Amniotic epithelial cell (primary cell): Measurements from ENCODE around the gene SIK2.
"Not testable (repeated sequence)": the region's sequence is repeated elsewhere in the genome, so short reads cannot be mapped to it uniquely, and the experiment has no call there.

Experiments
- DNase-seq: peaks from one replicate; pipeline ENCODE4 v3.0.0-alpha.2; 2010; ENCODE audit warnings: low read depth

Gene SIK2

DNA sequence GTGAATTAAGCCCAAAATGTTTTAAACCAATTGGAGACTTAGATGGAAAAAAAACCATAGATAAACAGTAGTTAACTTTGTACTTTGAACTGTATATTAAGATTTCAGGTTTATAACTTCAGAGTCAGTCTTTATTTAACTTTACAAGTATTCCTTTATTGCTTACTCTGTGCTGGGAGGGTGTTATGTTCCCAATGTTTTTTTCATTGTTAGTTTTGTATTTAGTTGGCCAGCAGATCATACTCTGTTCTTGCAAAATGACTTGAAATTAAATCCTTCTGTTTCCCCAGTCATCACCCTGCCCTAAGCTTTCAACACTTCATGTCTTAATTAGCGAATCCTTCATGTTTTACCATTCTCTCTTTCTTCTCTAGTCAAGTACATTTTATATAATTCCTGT, 25.3 kb downstream of the SIK2 start:
- no peak for DNase-seq

DNA sequence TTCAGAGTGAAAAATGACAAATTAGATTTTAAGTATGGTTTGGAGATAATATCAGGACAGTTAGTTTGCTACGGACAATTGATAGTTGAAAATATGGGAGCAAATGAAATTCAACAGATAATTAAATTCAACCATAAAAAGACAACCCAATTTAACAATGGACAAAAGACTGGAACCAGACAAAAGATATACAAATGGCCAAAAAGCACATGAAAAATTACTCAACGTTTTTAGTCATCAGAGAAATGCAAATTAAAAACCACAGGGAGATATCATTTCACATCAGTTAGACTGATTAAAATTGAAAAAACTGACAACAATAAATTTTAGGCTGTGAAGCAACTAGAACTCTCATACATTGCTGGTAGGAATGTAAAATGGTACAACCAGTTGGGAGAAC, 27.2 kb downstream of the SIK2 start:
- DNase-seq: peak; percentile 62

DNA sequence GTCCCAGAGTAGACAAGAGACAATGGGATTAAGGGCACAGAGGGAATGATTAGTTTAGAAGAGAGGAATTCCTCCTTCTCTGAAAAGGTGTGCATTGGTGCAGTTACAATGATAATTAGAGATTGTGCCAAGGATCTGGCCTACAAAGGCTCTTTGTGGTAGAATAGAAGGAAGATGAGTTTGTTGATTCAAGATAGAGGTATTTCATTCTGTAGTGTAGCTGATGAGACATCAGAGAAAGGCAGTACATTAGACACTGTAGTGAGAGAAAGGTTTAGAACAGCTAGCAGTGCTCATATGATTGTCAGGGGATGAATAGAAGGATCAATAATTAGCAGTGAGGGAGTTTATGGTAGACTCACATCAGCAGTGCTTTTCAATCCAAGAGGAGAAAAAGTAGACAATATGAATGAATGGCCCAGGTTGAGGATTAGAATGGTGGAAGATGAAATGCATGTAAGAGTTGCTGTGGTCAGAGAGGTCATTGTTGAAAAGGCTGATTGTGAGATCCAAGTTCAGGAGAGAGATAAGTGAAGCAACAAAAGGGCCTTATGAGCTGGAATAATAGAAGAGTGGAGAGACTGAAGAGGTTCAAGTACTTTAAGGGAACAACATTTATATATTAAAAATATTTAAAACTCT, 28.9 kb downstream of the SIK2 start:
- DNase-seq: peak; percentile 29

DNA sequence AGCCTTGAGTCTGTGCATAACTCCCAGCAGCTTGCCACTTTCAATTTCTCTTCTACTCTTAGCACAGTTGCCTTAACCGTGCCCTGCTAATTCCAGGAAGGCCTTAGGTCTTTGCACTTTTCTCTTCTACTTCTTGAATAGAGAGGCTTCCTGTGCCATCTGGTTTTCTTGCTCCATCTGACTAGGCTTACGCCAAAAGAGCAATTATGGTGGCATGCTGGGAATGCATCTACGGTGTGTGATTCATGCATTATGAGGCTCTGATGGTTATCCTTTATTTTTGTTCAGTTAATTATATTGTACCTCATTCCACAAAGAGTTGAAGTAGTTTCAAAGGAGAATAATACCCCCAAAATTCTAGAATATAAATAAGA, 29.4 kb downstream of the SIK2 start:
- peak; percentile 81 for DNase-seq

DNA sequence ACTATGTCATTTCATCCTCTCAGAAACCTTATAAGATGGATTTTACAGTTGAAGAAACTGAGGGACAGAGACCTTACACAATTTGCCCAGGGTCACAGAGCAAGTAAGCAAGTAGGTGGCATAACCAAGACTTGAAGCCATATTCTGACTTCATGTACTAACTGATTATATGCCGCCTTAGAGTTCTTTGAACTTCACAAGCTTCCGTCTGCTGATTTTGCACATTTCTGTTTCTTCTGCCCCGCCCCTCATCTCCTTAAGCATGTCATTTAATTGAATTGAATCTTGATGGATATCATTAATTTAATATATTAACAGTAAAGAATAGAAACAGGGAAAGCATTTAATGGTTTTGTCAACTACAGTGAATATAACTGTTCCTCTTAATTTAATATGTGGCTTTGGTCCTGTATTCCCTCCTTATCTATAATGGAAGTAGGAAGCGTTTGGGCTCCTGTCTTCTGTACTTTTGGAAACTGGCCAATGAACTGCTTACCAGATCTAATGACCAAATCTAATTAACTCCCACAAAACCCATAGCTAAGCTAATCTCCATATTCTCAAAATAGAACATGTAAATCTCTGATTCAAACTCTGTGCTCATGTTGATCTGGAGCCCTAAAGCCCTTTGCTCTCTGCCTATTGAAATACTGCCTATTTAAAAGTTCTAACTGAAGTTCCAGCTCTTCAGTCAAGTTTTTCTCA, 30.4 kb downstream of the SIK2 start:
- DNase-seq: no peak

DNA sequence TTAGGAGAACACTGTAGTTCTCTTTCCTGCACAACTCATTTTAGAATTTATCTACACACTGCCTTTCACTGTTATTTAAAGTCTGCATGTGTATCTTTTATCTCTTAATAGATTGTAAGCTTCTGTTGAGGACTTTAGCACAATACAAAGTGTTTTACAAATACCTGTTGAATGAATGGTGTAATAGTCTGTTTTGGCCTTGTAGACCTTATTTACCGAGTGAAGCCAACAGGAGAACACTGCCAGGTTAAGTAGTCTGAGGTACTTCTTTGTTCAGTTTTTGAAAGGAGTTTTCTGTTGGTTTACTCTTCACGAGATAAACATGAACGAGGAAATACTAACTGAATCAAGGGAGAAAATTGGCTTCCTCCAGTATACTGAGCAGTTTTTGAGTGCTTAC, 31.0 kb downstream of the SIK2 start:
- DNase-seq: no peak

DNA sequence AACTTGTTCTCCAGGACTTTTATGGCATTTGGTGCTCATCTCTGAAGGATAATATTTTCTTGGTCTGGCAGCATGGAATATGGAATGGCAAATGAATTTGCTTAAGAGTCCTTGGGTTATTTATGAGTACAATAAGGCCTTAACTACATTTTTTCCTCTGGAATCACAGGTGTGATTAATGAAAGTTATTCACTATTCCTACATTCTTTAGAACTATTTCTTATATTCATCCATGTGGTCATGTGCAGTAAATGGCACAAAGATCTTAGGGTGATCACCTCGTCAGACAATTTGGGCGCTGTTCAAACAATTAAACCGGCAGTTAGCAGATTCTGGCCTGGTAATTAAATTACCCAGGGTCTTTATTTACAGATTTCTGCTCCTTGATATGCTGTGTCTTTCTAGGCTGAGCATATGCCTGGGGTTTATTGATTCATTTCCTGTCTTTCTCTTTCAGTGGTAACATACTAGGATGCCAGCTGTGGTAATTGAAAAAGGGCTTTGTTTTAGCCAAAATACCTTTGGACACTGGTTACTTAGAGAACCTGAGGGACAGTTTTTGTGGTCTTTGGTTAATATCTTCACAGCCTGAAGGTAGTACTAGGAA, 31.6 kb downstream of the SIK2 start:
- DNase-seq: peak; percentile 20

DNA sequence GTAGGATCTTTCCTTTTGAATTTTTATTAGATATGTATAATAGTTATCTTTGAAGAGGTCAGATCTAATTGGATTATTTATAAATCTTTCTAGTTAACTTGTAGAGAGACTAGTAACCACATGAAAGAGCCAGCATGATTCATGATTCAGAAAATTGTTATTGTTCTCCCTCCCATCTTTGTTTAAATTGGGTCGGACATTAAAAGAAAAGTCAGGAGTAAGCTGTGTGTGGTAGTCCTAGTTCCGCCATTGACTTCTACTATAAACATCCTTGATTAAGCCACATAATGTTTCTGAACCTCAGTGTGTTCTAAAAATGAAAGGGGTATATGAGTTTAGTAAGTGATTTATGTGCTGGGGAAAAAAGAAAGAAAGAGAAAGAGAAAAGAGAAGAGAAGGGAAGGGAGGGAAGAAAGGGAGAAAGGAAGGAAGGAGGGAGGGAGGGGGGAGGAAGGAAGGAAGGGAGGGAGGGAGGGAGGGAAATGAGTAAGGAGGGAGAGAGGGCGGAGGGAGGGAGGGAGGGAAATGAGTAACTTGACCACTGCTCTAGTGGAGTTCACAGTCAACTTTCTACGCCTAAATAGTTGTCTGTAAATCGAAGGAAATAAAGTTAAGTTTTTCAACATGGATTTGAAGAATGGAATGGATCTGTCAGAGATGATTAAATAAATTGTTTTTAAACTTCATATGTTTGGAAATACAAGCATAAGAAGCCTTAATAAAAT, 32.9 kb downstream of the SIK2 start:
- peak; percentile 48 for DNase-seq

DNA sequence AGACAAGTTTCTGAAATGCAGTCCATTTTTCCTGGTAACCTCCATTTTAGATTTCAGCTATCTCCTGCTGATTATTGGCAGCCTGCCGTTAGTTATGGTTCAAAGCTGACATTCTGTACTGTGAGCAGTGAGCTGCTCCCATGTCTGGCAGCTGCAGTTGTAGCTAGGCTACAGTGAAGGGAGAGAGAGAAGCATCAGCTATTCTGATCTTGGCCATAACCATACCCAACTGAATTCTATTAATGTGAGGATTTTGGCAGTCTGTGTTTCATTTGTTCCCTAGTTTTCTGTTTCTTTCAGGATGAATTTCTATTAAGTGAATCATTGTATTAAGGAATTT, 33.4 kb downstream of the SIK2 start:
- DNase-seq: peak; percentile 23

DNA sequence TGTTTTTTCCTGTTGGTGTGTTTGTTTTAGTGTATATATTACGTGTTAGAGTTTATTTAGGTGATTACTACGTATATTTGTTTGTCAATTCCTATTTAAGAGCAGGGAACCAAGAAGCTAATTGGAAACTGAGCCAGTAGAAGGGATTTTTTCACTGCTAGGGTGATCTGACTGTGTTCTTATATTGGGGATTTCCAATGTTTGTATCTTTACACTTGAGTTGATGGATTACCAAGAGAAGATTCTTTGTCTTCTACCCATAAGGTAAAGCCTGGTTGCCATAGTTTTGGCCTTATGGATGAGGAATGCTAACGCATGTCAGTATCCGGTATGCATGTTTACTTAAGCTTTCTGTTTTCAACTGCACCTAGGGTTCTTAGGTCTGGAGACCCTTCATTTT, 35.6 kb downstream of the SIK2 start:
- no peak for DNase-seq

DNA sequence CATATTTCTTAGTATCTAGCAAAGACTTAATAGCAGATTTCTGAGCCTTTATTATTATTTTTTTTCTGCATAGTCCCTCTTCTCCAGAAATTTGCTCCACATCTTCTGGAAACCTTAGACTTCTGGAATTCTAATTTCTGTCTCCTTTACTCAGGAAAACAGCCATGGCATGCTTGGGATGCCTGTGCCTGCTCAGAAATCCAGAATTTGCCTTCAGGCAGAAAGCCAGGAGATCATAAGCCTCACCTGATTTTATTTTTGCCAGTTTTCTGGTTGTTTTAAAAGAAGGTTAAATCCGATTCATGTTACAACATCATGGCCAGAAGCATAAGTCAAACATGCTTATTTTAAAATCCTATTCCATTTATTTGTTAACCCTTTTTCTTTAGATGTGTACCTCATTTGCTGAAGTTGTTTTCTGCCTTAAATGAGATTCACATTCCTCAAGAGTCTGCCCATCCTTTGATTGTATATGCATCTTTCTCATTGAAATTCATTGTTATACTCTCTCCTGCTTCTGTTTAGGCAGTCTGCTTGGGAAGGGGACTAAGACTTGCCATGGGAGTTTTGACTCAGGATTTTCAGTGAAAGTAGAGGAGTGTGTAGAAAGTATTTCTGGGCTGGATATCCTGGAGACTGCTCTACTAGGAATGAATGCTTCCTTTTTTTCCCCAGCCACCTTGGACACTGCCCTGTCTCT, 37.1 kb downstream of the SIK2 start:
- no peak for DNase-seq

DNA sequence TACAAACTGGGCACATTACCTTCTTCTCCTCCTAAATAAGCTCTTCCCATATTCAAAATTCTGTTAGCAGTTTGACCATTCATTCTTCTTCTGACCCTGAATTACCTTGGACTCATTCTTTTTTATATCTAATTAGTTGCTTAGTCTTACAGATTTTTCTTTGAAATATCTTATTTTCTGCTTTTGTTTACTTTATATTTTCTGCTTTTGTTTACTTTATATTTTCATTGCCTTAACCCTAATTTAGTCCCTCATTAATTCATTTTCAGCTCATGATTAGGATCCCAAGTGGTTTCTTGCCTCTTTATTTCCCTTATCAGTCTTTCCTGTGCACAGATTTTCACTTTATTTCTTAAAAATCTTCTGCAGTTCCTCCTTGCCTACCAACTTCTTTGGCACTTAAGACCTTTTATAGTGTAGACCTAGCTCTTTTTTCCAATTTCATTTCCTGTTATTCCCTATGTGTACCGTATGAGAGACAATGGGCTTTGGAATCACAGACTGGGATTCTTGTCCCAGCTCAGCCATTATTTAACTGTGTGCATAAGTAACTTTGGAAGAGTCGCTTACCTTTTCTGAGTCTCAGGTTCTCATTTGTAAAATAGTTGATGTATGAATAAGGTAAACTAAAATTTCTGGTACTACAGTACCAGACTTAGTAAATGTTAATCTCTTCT, 39.2 kb downstream of the SIK2 start:
- DNase-seq: no peak

DNA sequence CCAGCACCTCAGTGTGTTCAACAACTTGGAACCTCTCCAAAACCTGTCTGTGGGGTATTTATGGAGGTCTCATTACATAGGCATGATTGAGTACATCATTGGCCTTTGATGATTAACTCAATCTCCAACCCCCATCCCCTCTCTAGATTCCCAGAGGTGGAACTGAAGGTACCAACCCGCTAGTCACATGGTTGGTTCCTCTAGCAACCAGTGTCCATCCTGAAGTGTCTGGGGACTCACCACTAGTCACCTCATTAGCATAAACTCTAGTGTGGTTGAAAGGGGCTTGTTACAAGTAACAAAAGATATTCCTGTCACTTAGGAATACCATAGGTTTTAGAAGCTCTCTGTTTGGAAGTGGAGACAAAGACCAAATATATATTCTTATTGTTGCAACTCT, 40.3 kb downstream of the SIK2 start:
- DNase-seq: no peak

DNA sequence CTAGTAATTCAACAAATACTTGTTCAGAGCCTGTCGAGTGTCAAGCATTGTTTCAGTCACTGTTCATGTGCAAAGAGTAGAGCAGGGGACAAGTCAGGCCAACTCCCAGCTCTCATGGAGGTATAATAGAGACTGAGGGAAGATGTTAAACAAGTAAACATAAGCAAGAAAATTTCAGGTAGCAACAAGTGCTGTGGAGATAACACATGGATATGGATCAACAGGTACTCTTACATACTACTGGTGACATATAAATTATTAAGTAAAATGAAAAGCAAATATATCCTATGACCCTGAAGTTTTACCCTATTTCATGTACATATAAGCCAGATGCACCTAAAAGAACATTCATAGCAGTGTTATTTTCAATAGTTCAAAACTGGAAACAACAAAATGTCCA, 42.7 kb downstream of the SIK2 start:
- no peak for DNase-seq

DNA sequence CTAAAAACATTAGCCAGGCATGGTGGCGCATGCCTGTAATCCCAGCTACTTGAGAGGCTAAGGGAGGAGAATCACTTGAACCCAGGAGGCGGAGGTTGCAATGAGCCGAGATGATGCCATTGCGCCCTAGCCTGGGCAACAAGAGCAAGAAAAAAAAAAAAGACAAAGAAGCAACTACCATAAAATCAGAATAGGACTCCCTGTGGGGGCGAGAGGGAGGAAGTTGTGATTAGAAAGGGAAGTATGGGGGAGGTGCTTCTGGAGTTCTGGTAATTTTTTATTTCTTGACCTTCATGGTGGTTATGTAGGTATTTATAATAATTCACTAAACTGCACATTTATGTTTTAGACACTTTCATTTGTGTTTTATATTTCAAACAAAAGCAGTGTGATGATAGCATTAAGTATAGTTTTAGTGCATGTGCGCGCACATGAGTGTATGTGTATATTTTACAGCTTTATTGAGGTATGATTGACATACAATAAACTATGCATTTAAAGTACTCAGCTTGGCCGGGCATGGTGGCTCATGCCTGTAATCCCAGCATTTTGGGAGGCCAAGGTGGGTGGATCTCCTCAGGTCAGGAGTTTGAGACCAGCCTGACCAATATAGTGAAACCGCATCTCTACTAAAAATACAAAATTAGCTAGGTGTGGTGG, 43.5 kb downstream of the SIK2 start:
- no peak for DNase-seq

DNA sequence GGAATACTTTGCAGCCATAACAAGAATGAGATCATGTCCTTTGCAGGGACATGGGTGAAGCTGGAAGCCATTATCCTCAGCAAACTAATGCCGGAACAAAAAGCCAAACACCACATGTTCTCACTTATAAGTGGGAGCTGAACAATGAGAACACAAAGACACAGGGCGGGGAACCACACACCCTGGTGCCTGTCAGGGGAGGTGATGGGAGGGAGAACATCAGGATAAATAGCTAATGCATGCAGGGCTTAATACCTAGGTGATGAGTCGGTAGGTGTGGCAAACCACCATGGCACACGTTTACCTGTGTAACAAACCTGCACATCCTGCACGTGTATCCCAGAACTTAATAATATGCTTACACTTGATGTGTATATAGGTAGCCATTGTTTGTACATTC, 49.1 kb downstream of the SIK2 start:
- not testable (repeated sequence) for DNase-seq

DNA sequence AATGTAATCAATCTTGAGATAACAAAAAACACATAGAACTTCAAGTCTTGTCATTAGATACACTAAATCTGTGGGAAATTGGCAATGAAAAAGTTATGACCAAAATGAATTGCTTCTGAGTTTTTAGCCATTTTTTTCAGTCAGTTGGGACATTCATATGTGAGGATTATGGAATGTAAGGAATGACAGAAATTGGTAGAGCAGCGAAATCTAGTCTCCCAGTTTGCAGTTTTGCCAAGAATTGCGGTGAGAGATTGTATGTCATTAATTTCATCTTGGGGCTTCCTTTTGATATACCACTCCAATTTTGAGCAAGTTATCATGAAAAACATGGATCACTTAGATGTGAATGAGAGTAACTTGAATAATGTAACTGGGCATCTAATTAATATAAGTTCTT, 49.9 kb downstream of the SIK2 start:
- no peak for DNase-seq

DNA sequence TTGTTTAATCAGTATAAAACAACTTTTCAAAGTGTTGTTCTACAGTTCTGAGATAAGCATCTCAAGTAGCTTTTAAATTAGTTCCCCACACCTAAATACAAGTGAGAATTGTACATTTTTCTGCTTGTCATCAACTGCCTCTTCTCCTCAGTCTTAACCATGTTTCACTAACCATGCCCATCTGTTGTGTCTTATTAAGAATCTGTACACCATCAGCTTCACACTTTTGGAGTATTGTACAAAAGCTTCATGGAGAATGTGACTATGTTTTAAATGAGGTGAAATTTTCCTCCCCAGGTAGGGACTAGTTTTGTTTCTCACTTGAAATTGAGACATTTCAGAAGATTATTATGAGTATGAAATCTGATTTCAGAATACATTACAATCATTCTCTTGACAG, 52.4 kb downstream of the SIK2 start:
- DNase-seq: no peak

DNA sequence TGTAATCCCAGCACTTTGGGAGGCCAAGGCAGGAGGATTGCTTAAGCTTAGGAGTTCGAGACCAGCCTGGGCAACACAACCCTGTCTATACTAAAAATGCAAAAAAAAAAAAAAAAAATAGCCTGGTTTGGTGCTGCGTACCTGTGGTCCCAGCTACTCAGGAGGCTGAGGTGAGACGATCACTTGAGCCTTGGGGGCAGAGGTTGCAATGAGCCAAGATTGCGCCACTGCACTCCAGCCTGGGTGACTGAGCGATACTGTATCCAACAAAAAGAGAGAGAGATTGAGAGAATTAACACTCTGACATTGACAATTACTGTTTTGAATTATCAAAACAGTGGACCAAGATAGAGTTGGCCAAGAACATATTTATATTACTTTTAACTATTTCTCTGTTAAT, 53.7 kb downstream of the SIK2 start:
- DNase-seq: no peak

DNA sequence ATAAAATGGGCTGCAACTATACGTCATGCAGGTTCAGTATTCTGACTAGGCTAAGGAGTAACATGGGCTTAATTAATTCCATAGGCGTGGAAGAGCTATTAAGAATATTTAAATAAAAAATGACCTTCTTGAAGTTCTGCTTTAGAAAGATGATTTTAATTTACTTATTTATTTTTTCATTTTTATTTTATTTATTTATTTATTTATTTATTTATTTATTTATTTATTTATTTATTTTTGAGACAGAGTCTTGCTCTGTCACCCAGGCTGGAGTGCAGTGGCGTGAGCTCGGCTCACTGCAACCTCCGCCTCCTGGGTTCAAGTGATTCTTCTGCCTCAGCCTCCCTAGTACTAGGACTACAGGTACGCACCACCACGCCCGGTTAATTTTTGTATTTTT, 55.7 kb downstream of the SIK2 start:
- DNase-seq: not testable (repeated sequence)

DNA sequence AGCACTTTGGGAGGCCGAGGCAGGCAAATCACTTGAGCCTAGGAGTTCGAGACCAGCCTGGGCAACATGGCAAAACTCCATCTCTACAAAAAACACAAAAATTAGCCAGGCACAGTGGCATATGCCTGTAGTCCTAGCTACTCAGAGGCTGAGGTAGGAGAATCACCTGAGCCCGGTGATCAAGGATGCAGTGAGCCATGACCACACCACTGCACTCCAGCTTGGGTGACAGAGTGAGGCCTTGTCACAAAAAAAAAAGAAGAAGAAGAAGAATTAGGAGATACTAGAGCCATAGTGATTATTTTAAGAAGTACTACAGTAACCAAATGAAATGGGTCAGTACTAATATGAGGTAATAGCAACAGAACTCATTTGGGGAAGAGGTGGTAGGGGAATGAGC, 56.2 kb downstream of the SIK2 start:
- DNase-seq: not testable (repeated sequence)
